Hepatocyte (in vitro differentiated cells): Measurements from ENCODE around the gene PLCD3. TPM values are rescaled to one million over a fixed set of nuclear protein-coding genes. Genes with fewer than 3 reads are reported as not detected.
A peak's percentile ranks its signal among the peaks of the same experiment; 100 is the strongest.

Experiments
- DNase-seq: peaks from one replicate; pipeline ENCODE4 v3.0.0-alpha.2; 2016; ENCODE audit warnings: low spot score
- H2AFZ ChIP-seq: fragments of 200-600 bp; sonication (generic); 2 replicates; pipeline ENCODE4 v1.6.0; 2016; ENCODE audit warnings: antibody characterized with exemption, mild to moderate bottlenecking
- H3K27ac ChIP-seq: fragments of 200-600 bp; sonication (generic); 2 replicates; pipeline ENCODE4 v1.5.1; 2016; ENCODE audit warnings: mild to moderate bottlenecking
- H3K27me3 ChIP-seq: fragments of 200-600 bp; sonication (generic); 2 replicates; pipeline ENCODE4 v1.6.1; 2016
- H3K36me3 ChIP-seq: fragments of 200-600 bp; sonication (generic); replicated peaks from 2 replicates; pipeline ENCODE4 v1.5.1; 2016; ENCODE audit warnings: low read depth; ENCODE audit not compliant: insufficient read depth
- H3K4me1 ChIP-seq: fragments of 200-600 bp; sonication (generic); 2 replicates; pipeline ENCODE4 v1.5.1; 2016; ENCODE audit warnings: mild to moderate bottlenecking, moderate library complexity; ENCODE audit not compliant: insufficient read depth
- H3K4me2 ChIP-seq: fragments of 200-600 bp; sonication (generic); 2 replicates; pipeline ENCODE4 v1.6.0; 2016
- H3K4me3 ChIP-seq: fragments of 200-600 bp; sonication (generic); 2 replicates; pipeline ENCODE4 v1.5.1; 2016; ENCODE audit warnings: mild to moderate bottlenecking
- H3K79me2 ChIP-seq: fragments of 200-600 bp; sonication (generic); 2 replicates; pipeline ENCODE4 v1.6.0; 2017; ENCODE audit warnings: mild to moderate bottlenecking
- H3K9me2 ChIP-seq: fragments of 200-600 bp; sonication (generic); replicated peaks from 2 replicates; pipeline ENCODE4 v1.6.0; 2017; ENCODE audit warnings: mild to moderate bottlenecking; ENCODE audit not compliant: insufficient read depth
- H3K9me3 ChIP-seq: fragments of 200-600 bp; sonication (generic); 2 replicates; pipeline ENCODE4 v1.5.1; 2016; ENCODE audit warnings: low read depth, mild to moderate bottlenecking
- H4K20me1 ChIP-seq: fragments of 200-600 bp; sonication (generic); 2 replicates; pipeline ENCODE4 v1.6.0; 2016; ENCODE audit warnings: mild to moderate bottlenecking; ENCODE audit not compliant: insufficient read depth, poor library complexity, severe bottlenecking
- CTCF ChIP-seq: fragments of 200-600 bp; sonication (generic); IDR thresholded peaks from 2 replicates; pipeline ENCODE4 v1.5.1; 2016; ENCODE audit warnings: antibody characterized with exemption, mild to moderate bottlenecking; ENCODE audit not compliant: poor library complexity
- EZH2 ChIP-seq: fragments of 200-600 bp; sonication (generic); IDR thresholded peaks from 2 replicates; pipeline ENCODE4 v1.6.1; 2016; ENCODE audit warnings: antibody characterized with exemption, mild to moderate bottlenecking, borderline replicate concordance
- EZH2phosphoT487 ChIP-seq: fragments of 200-600 bp; sonication (generic); IDR thresholded peaks from one replicate; pipeline ENCODE4 v1.6.1; 2018; ENCODE audit warnings: antibody characterized with exemption, mild to moderate bottlenecking, low read depth, moderate library complexity; ENCODE audit not compliant: unreplicated experiment, severe bottlenecking
- WGBS: methylation state at CpG from one replicate; pipeline ENCODE4 v1.1.6; 2016; ENCODE audit warnings: low lambda C conversion rate; ENCODE audit errors: missing lambda C conversion rate; 5-methylcytosine and 5-hydroxymethylcytosine counted together
- microRNA-seq: library from miRNA; unstranded; fragments of <30 nt; microRNA quantifications from one replicate; pipeline ENCODE4, GENCODE V29; 2017
- polyA plus RNA-seq: library from polyadenylated mRNA; unstranded; fragments of >200 nt; fragmentation: Nextera tagmentation; extraction: Ambion mirVana; gene quantifications from 2 replicates; pipeline ENCODE4 v1.2.1, GENCODE V29; 2016
- small RNA-seq: library from RNA; depleted of rRNA; stranded (forward); fragments of <200 nt; gene quantifications from one replicate; pipeline ENCODE3, GENCODE V24; 2014
- total RNA-seq: library from RNA; depleted of rRNA; stranded (reverse); fragments of >200 nt; gene quantifications from 2 replicates; pipeline ENCODE4 v1.2.3, GENCODE V29; 2014

PLCD3 gene
- total and polyA plus RNA-seq, 2 experiments from 2014 or later: 41.8 to 69.7 TPM

GRCh38 chr17:45060797-45061605 lies 71.3 kb downstream of the PLCD3 start, which contains the start of gene NMT1:
TSS of gene NMT1 (plus strand) at chr17:45061317. CDS start at chr17:45061330, 13 bp downstream.
- Histone ChIP-seq H3K4me1 (peaks cover 28% of the 10 kb centered on the region), H3K27me3 (no peaks in the 10 kb centered on the region), H3K27ac (peak within 1 kb of the TSS; percentile 84), H3K4me3 (peak within 1 kb of the TSS; percentile 38), H3K9me2 (no peaks in the 10 kb centered on the region), H3K9me3 (no peaks in the 10 kb centered on the region), H4K20me1 (peaks cover 7% of the 10 kb centered on the region), H3K36me3 (no peaks in the 10 kb centered on the region), H3K79me2 (peaks cover 55% of the 10 kb centered on the region), H3K4me2 (peak within 1 kb of the TSS; percentile 83), H2AFZ (peak within 1 kb of the TSS; percentile 61)
- TF ChIP-seq CTCF (no peak), EZH2phosphoT487 (no peak), EZH2 (no peak)
- DNase-seq: peak; percentile 99
- WGBS: 1% methylated on average over 50 of the region's 50 CpGs

- H3K4me1 ChIP-seq: peaks cover 28% of the 10 kb centered on the region
- peak overlapping the region; percentile 64 for H3K27ac ChIP-seq
- H3K9me2 ChIP-seq: no peaks in the 10 kb centered on the region
- peaks cover 5% of the 10 kb centered on the region for H4K20me1 ChIP-seq
- WGBS: 19% methylated on average over 15 of the region's 15 CpGs
- no peaks in the 10 kb centered on the region for H3K36me3 ChIP-seq
- H3K4me3 ChIP-seq: peak overlapping the region; percentile 32
- no peak for TF ChIP-seq EZH2
- no peak for TF ChIP-seq EZH2phosphoT487
- TF ChIP-seq CTCF: no peak
- DNase-seq: no peak
- H3K27me3 ChIP-seq: no peaks in the 10 kb centered on the region
- H3K9me3 ChIP-seq: no peaks in the 10 kb centered on the region
- peaks cover 49% of the 10 kb centered on the region for H3K79me2 ChIP-seq
- peak overlapping the region; percentile 80 for H3K4me2 ChIP-seq
- H2AFZ ChIP-seq: peak overlapping the region; percentile 61
These were observed 71.9 kb downstream of the PLCD3 start for GRCh38 chr17:45060382-45060796.

Small RNAs within 50 kb of the gene (microRNA-seq; reads per million reads assigned to microRNA genes)
- 2.2 reads per million for gene MIR6784

Small RNAs within 50 kb of the gene (small RNA-seq; reads per million reads assigned to genes)
- gene MIR6784 (0.25 reads per million), gene RF00019 (not detected)

Other genes starting within 250 kb of the PLCD3 start
- gene EFTUD2, start 233.1 kb downstream of the PLCD3 start, total RNA-seq: 57.0 and 87.0 TPM in 2 replicates
- 65.2 and 65.6 TPM in 2 replicates for gene EFTUD2, start 233.1 kb downstream of the PLCD3 start, polyA plus RNA-seq
- 0.10 and 1.6 TPM in 2 replicates for gene GFAP, start 217.0 kb downstream of the PLCD3 start, total RNA-seq
- gene GFAP, start 217.0 kb downstream of the PLCD3 start, polyA plus RNA-seq: not detected in 2 replicates
- gene KIF18B, start 184.7 kb downstream of the PLCD3 start, total RNA-seq: 1.8 and 2.1 TPM in 2 replicates
- 4.3 and 5.0 TPM in 2 replicates for gene KIF18B, start 184.7 kb downstream of the PLCD3 start, polyA plus RNA-seq
- gene C1QL1, start 164.2 kb downstream of the PLCD3 start, total RNA-seq: 12.8 and 15.1 TPM in 2 replicates
- gene C1QL1, start 164.2 kb downstream of the PLCD3 start, polyA plus RNA-seq: 54.9 and 68.3 TPM in 2 replicates
- gene DCAKD, start 80.9 kb downstream of the PLCD3 start, total RNA-seq: 31.3 and 47.4 TPM in 2 replicates
- 29.9 and 33.3 TPM in 2 replicates for gene DCAKD, start 80.9 kb downstream of the PLCD3 start, polyA plus RNA-seq
- gene NMT1, start 71.2 kb downstream of the PLCD3 start, total RNA-seq: 68.5 and 71.2 TPM in 2 replicates
- gene NMT1, start 71.2 kb downstream of the PLCD3 start, polyA plus RNA-seq: 90.1 and 126 TPM in 2 replicates
- 8.1 and 8.2 TPM in 2 replicates for gene ACBD4, start 3.2 kb upstream of the PLCD3 start, total RNA-seq
- 11.2 and 13.7 TPM in 2 replicates for gene ACBD4, start 3.2 kb upstream of the PLCD3 start, polyA plus RNA-seq
- gene HEXIM1, start 16.0 kb upstream of the PLCD3 start, total RNA-seq: 17.1 and 19.2 TPM in 2 replicates
- 13.5 and 14.5 TPM in 2 replicates for gene HEXIM1, start 16.0 kb upstream of the PLCD3 start, polyA plus RNA-seq
- gene HEXIM2, start 29.4 kb upstream of the PLCD3 start, total RNA-seq: 6.7 and 12.2 TPM in 2 replicates
- gene HEXIM2, start 29.4 kb upstream of the PLCD3 start, polyA plus RNA-seq: 7.6 and 10.5 TPM in 2 replicates
- 0.30 and 1.4 TPM in 2 replicates for gene FMNL1, start 89.4 kb upstream of the PLCD3 start, total RNA-seq
- 1.2 and 2.9 TPM in 2 replicates for gene FMNL1, start 89.4 kb upstream of the PLCD3 start, polyA plus RNA-seq
- not detected in 2 replicates for gene SPATA32, start 129.6 kb upstream of the PLCD3 start, total RNA-seq
- 0.19 and 0.31 TPM in 2 replicates for gene SPATA32, start 129.6 kb upstream of the PLCD3 start, polyA plus RNA-seq
- 2.3 and 3.0 TPM in 2 replicates for gene MAP3K14, start 184.5 kb upstream of the PLCD3 start, total RNA-seq
- gene MAP3K14, start 184.5 kb upstream of the PLCD3 start, polyA plus RNA-seq: 3.0 TPM in 2 replicates